ENCODE measurements around the gene MYL7.
"Not testable (repeated sequence)": the region's sequence is repeated elsewhere in the genome, so short reads cannot be mapped to it uniquely, and the experiment has no call there.

MYL7 gene

GRCh38 chr7:44128721-44129582, 12.2 kb downstream of the MYL7 start:
- DNase-seq: no peak

GRCh38 chr7:44127161-44127560, 14.0 kb downstream of the MYL7 start:
- DNase-seq: no peak

GRCh38 chr7:44126574-44126973, 14.6 kb downstream of the MYL7 start:
- DNase-seq: not testable (repeated sequence)

- no peak for DNase-seq
These were observed 16.3 kb downstream of the MYL7 start for GRCh38 chr7:44124822-44125202.

GRCh38 chr7:44123190-44124003, 17.7 kb downstream of the MYL7 start, which contains the start of gene POLD2:
Gene POLD2, minus strand, starts transcription at chr7:44123548. Its CDS starts 1,495 bp downstream, at chr7:44122053.
- peak; percentile 65 for DNase-seq

- DNase-seq: no peak
These were observed 18.6 kb downstream of the MYL7 start for GRCh38 chr7:44122529-44122928.

- DNase-seq: no peak
These were observed 19.2 kb downstream of the MYL7 start for GRCh38 chr7:44121761-44122420.

- DNase-seq: no peak
These were observed 20.7 kb downstream of the MYL7 start for GRCh38 chr7:44120395-44120794.

GRCh38 chr7:44119829-44120380, 21.2 kb downstream of the MYL7 start:
- no peak for DNase-seq

- DNase-seq: no peak
These were observed 23.2 kb downstream of the MYL7 start for GRCh38 chr7:44117801-44118429.

GRCh38 chr7:44116789-44117666, 24.1 kb downstream of the MYL7 start:
- no peak for DNase-seq

GRCh38 chr7:44116087-44116788, 24.9 kb downstream of the MYL7 start:
- DNase-seq: no peak

- DNase-seq: peak; percentile 9
These were observed 26.4 kb downstream of the MYL7 start for GRCh38 chr7:44114586-44115310.

GRCh38 chr7:44113764-44114354, 27.3 kb downstream of the MYL7 start:
- DNase-seq: no peak

GRCh38 chr7:44112997-44113763, 28.0 kb downstream of the MYL7 start:
- DNase-seq: no peak

- no peak for DNase-seq
These were observed 28.7 kb downstream of the MYL7 start for GRCh38 chr7:44112231-44112996.

- DNase-seq: no peak
These were observed 29.4 kb downstream of the MYL7 start for GRCh38 chr7:44111761-44112160.

Data from NCI-H524 treated with DMSO at 0.1 percent for 48 hours (cell line).